Measurements from ENCODE around the gene GDPD2.

The GDPD2 gene

GRCh38 chrX:70476166-70476933 lies 53.2 kb downstream of the GDPD2 start:
- DNase-seq, result no peak

DNA sequence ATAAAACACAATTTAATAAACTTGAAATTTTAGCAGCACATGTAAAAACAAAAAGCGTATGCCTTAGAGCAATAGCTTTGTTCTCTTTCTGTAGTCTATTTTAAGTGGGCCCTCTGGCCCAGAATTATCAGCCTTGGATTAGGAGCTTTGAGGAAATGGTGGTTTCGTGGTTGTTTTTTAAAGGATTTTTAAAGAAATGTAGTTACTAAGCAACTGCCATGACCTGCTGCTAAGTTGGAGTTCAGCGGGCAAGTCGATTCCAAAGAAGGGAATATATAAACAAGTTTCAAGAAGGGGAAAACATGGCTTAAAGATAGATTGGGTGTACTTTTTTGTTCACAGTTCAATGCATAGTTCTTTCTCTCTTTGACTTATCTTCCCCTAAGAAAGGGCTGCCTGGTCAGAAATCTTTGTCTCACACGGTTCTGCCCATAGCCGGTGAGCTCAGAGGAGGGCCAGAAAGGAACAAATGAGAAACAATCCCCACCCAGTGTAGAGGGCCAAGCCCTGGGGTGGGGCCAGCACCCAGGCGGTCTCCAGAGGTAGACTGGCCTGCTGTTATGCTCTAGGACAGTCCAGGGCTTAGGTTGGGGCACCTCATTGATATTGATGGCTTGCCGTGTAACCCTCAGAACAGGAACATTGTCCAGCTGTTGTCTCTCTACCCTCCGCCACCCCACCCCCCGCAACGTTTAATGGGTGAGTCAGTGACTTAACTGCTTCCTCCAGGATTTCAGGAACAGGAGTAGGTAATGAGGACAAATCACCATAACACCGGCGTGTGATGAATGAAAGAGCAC lies 54.0 kb downstream of the GDPD2 start:
- DNase-seq, result no peak

DNA sequence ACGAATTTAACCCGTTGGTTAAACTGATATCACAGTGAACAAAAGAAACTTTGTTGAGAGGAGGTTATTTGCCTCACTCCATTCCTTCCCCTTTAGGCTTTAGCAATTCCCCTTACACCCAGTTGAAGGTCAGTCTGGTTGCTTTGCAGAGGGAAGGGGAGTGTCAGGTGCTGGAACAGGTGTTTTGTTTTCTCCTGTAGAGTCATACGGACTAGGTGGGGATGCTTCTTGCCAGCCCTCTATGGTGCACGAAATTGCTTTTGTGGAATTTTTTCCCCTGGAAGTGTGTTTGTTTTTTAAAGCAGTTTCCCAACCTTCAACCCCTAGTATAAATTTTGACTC lies 54.6 kb downstream of the GDPD2 start:
- no peak for DNase-seq

DNA sequence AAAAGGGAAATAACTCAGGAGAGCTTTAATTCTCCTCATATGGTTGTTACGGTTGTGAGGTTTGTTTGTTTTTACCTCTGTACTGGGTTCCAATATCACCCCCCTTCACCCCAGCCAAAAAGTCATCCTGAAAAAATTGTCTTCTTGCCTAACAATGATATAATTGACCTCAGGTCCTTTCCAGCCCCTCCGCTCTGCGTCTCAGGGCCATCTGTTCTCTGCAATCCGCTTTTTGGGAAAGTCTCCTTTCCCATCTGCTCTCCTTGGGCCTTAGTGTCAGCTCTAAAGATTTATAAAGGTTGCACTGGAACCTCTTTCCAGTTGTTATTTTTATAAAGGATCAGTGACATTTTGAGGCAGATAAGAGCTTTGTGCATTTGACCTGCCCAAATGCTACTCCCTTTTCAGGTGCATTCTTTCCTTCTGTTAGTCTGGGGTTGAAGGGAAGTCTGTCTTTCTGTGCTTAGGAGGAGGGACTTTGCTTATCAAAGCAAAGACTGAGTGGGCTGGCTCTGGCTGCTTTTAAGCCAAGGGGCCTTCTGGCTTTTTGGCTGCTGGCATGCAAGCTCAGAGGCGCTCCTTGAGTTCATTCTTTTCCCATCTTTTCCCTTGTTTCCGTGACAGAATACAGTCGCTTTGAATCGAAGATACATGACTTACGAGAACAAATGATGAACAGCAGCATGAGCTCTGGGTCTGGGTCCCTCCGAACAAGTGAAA lies 55.6 kb downstream of the GDPD2 start:
- no peak for DNase-seq

DNA sequence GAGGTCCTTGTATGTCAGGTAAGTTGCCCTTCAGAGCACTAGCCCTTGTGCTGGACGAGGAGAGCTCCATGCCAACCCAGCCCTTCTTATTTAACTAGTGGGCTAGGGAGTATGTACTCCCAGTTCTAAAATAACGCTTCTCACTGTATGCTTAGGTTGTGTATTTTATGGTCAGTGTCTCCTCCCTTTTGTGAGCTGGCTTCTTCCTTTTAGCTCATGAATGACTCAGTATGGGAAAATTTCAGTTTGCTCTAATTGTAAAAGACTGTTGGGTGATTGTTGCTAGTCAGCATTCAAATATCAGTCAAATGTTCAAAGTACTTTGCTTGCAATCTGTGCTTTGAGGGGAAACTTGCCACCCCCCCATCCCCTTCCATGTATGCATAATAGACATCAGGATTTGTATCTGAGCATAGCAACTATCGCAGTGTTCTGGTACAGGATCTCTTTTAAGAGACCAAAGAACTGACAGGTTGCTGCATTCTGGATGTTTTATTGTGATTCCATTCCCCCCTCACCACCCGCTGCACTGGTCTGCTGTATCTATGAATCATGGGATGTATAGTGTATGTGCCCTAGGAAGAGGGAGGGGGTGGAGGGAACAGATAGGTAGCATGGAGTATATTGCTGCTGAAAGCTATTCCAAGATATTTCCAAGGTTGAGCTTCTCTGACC lies 56.3 kb downstream of the GDPD2 start:
- DNase-seq, result no peak

GRCh38 chrX:70479922-70480659 lies 57.0 kb downstream of the GDPD2 start:
- DNase-seq, result no peak

GRCh38 chrX:70480660-70481018 lies 57.5 kb downstream of the GDPD2 start:
- DNase-seq, result no peak

DNA sequence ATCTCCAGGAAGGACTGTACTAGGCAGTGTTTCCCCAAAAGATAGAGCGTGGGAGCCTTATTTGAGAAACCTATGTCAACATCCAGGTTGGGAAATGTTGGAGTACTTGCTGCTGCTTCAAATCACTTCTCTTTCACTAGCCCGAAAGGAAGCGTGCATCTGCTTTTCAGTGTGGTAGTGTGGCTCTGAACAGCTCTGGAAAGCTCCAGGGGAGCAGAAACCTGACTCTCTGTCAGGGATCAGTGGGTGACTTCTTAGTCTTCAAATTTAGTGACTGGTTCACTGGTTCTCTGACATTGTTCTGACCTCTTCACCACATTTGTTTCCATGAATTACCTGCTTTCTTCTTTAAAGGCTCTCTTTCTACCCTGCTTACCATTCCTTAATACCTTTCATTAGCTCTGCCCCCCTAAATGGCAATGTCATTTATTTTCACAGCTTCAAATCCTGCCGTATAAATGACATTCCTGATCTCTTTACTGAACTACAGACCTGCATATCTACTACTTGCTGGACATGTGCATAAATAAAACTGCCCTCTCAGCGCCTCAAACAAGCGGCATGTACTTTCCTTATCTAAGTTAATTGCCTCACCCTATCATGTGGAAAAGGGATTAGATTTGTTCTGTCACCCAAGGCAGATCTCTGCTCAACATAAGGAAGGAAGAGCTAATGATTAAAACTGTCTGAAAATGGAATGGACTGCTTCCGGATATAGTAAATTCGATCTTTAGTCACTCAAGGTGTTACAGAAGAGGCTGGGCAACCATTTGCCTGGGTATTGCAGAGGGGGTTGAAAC lies 58.6 kb downstream of the GDPD2 start:
- DNase-seq, result no peak

DNA sequence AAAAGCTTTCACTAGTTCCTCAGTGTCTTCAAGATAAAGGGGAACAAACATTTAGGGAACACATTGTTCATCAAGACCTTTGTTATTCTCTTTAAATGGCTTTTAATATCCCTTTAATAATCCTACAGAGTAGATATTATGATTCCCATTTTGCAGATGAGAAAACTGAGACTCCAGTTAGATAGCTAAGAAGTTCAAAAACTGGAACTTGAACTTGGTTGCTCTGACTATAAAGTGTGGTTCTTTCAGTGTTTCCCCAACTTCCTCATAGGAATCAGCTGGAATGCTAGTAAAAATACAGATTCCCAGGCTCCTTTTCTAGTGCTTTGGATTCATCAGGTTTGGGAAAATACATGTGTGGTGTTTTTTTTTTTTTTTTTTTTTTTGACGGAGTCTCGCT lies 59.2 kb downstream of the GDPD2 start:
- no peak for DNase-seq
